ENCODE results near the gene IL4. TPM values are rescaled to one million over a fixed set of nuclear protein-coding genes. Genes with fewer than 3 reads are reported as not detected.

The IL4 gene
- total RNA-seq, 2 experiments from 2014 or later = 2.0 to 2.5 TPM

- POLR2A ChIA-PET = interaction anchor here (0.7 to 1.5 kb wide), 2 partner anchors 18 to 100 kb away, joined by 3 to 5 read pairs; partner anchors contain the start of gene RAD50
- CTCF ChIA-PET = no interaction called here
These were observed 16.9 kb upstream of the IL4 start for GRCh38 chr5:132656774-132657355.

GRCh38 chr5:132657676-132658380, 16.0 kb upstream of the IL4 start, which contains the start of gene IL13:
Gene IL13, plus strand, starts transcription at chr5:132658173. Its CDS starts 14 bp downstream, at chr5:132658187.
- CTCF ChIA-PET = interaction anchor here (1.3 kb wide), 1 partner anchor 17 kb away, joined by 5 read pairs; no protein-coding TSS in a partner anchor
- POLR2A ChIA-PET = interaction anchor here (0.5 to 1.5 kb wide), 2 partner anchors 17 to 21 kb away, joined by 3 read pairs; no protein-coding TSS in a partner anchor

GRCh38 chr5:132658381-132659302, 15.1 kb upstream of the IL4 start:
- POLR2A ChIA-PET = interaction anchor here (0.5 to 1.5 kb wide), 2 partner anchors 16 to 22 kb away, joined by 3 read pairs; no protein-coding TSS in a partner anchor
- CTCF ChIA-PET = interaction anchor here (1.3 kb wide), 1 partner anchor 18 kb away, joined by 5 read pairs; no protein-coding TSS in a partner anchor

- ChIA-PET CTCF (no interaction called here), POLR2A (no interaction called here)
These were observed 13.9 kb upstream of the IL4 start for GRCh38 chr5:132659598-132660493.

- ChIA-PET POLR2A (no interaction called here), CTCF (interaction anchor here (1.1 kb wide), 1 partner anchor 13 kb away, joined by 3 read pairs; no protein-coding TSS in a partner anchor)
These were observed 12.4 kb upstream of the IL4 start for GRCh38 chr5:132661231-132662003.

- POLR2A ChIA-PET = interaction anchor here (1.2 kb wide), 1 partner anchor 21 kb away, joined by 4 read pairs; no protein-coding TSS in a partner anchor
- CTCF ChIA-PET = interaction anchor here (1.1 kb wide), 1 partner anchor 13 kb away, joined by 3 read pairs; no protein-coding TSS in a partner anchor
These were observed 11.8 kb upstream of the IL4 start for GRCh38 chr5:132662004-132662401.

GRCh38 chr5:132662925-132663770, 10.6 kb upstream of the IL4 start:
- CTCF ChIA-PET = interaction anchor here (0.9 kb wide), 1 partner anchor 22 kb away, joined by 6 read pairs; no protein-coding TSS in a partner anchor
- POLR2A ChIA-PET = interaction anchor here (1.2 to 1.5 kb wide), 3 partner anchors 11 to 22 kb away, joined by 4 to 8 read pairs (median 4); no protein-coding TSS in a partner anchor

GRCh38 chr5:132663771-132664695, 9.8 kb upstream of the IL4 start:
- ChIA-PET CTCF (interaction anchor here (0.9 kb wide), 1 partner anchor 23 kb away, joined by 6 read pairs; no protein-coding TSS in a partner anchor), POLR2A (interaction anchor here (1.2 to 1.5 kb wide), 2 partner anchors 10 to 23 kb away, joined by 4 to 8 read pairs; no protein-coding TSS in a partner anchor)

GRCh38 chr5:132664696-132665209, 9.0 kb upstream of the IL4 start:
- CTCF ChIA-PET = no interaction called here

GRCh38 chr5:132665574-132666080, 8.2 kb upstream of the IL4 start:
- ChIA-PET CTCF (no interaction called here), POLR2A (no interaction called here)

More at GRCh38 chr5:132664696-132665209, 9.0 kb upstream of the IL4 start:
- POLR2A ChIA-PET = interaction anchor here (1.5 kb wide), 1 partner anchor 24 kb away, joined by 8 read pairs; no protein-coding TSS in a partner anchor

GRCh38 chr5:132666310-132667123, 7.3 kb upstream of the IL4 start:
- ChIA-PET CTCF (no interaction called here), POLR2A (no interaction called here)

GRCh38 chr5:132667309-132667708, 6.5 kb upstream of the IL4 start:
- ChIA-PET CTCF (no interaction called here), POLR2A (no interaction called here)

- POLR2A ChIA-PET = no interaction called here
- CTCF ChIA-PET = no interaction called here
These were observed 5.8 kb upstream of the IL4 start for GRCh38 chr5:132667761-132668705.

All from activated CD8-positive, alpha-beta memory T cell treated with anti-CD3 and anti-CD28 coated beads for 36 hours (primary cell).